Adrenal gland (tissue), 5 donors: ENCODE data around the gene BBS9.

Experiments
- CTCF ChIP-seq, 6 experiments: fragments of 450-650 bp in 4 of 6; fragments of 200-600 bp in 2 of 6; sonication (generic) in 1 of 6; IDR thresholded peaks; 1 replicate in 5 of 6; 2 replicates in 1 of 6; pipeline versions ENCODE4 v1.5.1 to v1.8.0; 2016 to 2021; ENCODE audit warnings: antibody characterized with exemption in 6 of 6, mild to moderate bottlenecking in 2 of 6, moderate library complexity in 1 of 6
- POLR2A ChIP-seq, 2 donors: fragments of 450-650 bp; IDR thresholded peaks; one replicate each; pipeline ENCODE4 v1.6.1; 2017; ENCODE audit warnings: antibody characterized with exemption in 2 of 2, mild to moderate bottlenecking in 2 of 2, moderate library complexity in 1 of 2
- donor health status: DM: no; HTN: no; CAD: no.

DNA sequence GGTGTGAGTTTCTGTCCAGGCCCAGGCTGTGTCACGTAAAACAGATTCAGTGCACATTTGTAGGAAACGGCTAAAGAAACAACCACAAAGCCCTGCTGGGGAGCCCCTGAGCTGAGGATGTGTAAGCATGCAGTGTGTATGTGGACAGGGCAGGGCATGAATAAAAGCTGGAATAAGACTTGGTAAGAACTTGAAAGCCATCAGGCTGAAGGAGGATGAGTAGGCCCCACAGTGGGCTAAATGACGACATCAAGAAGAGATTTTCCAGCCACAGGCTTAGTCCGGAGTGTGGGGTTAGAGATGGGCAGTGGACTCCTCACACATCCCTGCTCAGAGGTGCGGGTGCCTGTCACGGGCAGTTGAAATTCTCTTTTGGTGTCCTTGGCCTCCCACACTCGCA, 505.2 kb downstream of the BBS9 start:
- TF ChIP-seq CTCF (IDR thresholded peaks at IDR 0.05) (no peak), POLR2A (IDR thresholded peaks at IDR 0.05) (no peak)
